ENCODE results near the gene P4HTM. TPM values are rescaled to one million over a fixed set of nuclear protein-coding genes. Genes with fewer than 3 reads are reported as not detected.
"Not testable (repeated sequence)": the region's sequence is repeated elsewhere in the genome, so short reads cannot be mapped to it uniquely, and the experiment has no call there.

P4HTM gene
- polyA plus RNA-seq, 4 donors: 30.6 to 47.6 (median 39.6) TPM

GRCh38 chr3:49007771-49008528 lies 17.9 kb downstream of the P4HTM start:
- FAIRE-seq (no peak), DNase-seq (peak; percentile 92 to 93)
- Histone ChIP-seq H3K27ac (ENCODE audit: low read depth in 1 of 3, low read length in 2 of 3) (peak overlapping the region; percentile 94 to 96 (median 95)), H3K36me3 (ENCODE audit: control insufficient read depth in 3 of 3, insufficient read depth in 2 of 3, low read depth in 1 of 3, low read length in 3 of 3) (peaks cover 0 to 68% (median 2%) of the 10 kb centered on the region in 3 donors), H3K27me3 (ENCODE audit: control insufficient read depth in 3 of 3, insufficient read depth in 3 of 3, low read length in 3 of 3) (no peaks in the 10 kb centered on the region), H3K4me1 (ENCODE audit: control insufficient read depth in 3 of 3, insufficient read depth in 2 of 3, low read depth in 1 of 3, low read length in 2 of 3) (peaks cover 0 to 26% (median 0%) of the 10 kb centered on the region in 3 donors), H3K9me3 (ENCODE audit: control insufficient read depth in 2 of 2, insufficient read depth in 1 of 2, low read depth in 1 of 2, low read length in 1 of 2) (no peaks in the 10 kb centered on the region), H3K4me3 (ENCODE audit: low read depth in 1 of 3, low read length in 3 of 3) (peak overlapping the region; percentile 58 to 92 (median 72))
- WGBS, 3 donors: 10 to 17% (median 12%) methylated on average over 31 to 41 of the region's 41 CpGs

DNA sequence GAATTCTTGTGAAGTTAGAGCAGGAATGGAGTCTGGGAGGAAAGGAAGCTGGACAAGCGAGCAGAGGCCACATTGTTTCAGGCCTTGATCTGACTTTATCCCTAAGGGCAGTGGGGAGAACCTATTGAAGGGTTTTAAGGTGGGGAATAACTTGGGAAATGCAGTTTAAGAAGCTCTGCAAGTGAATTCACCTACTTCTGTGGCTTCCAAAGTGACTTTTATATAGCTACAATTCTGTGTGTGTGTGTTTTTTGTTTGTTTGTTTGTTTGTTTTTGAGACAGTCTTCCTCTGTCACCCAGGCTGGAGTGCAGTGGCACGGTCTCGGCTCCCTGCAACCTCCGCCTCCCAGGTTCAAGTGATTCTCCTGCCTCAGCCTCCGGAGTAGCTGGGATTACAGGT lies 18.6 kb downstream of the P4HTM start:
- H3K4me3 ChIP-seq (ENCODE audit: low read depth in 1 of 3, low read length in 3 of 3): peak overlapping the region in 2 of 3 donors; percentile 72 to 92
- H3K27me3 ChIP-seq (ENCODE audit: control insufficient read depth in 3 of 3, insufficient read depth in 3 of 3, low read length in 3 of 3); H3K9me3 ChIP-seq (ENCODE audit: control insufficient read depth in 2 of 2, insufficient read depth in 1 of 2, low read depth in 1 of 2, low read length in 1 of 2); FAIRE-seq; DNase-seq: not testable (repeated sequence)
- H3K36me3 ChIP-seq (ENCODE audit: control insufficient read depth in 3 of 3, insufficient read depth in 2 of 3, low read depth in 1 of 3, low read length in 3 of 3): peaks cover 0 to 68% (median 2%) of the 10 kb centered on the region in 3 donors
- peak overlapping the region; percentile 46 to 95 (median 53) for H3K27ac ChIP-seq (ENCODE audit: low read depth in 1 of 3, low read length in 2 of 3)
- 84 to 92% (median 87%) methylated on average over 5 of the region's 5 CpGs for WGBS, 3 donors
- peaks cover 0 to 26% (median 0%) of the 10 kb centered on the region in 3 donors for H3K4me1 ChIP-seq (ENCODE audit: control insufficient read depth in 3 of 3, insufficient read depth in 2 of 3, low read depth in 1 of 3, low read length in 2 of 3)

DNA sequence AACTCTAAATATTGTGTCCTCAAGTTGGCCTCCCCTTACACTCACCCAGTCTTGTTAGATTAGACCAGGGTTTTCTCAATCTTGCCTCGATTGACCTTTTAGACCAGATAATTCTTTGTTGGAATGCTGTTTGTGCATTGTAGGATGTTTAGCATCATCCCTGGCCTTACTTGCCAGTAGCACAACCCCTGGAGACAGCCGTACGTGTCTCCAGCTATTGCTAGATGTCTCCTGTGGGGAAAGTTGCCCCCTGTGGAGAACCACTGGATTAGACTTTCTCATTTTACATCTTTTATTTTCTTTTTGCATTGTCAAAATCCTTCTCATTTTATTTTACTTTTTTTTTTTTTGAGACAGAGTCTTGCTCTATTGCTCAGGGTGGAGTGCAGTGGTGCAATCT lies 19.4 kb downstream of the P4HTM start:
- Histone ChIP-seq H3K4me3 (ENCODE audit: low read depth in 1 of 3, low read length in 3 of 3) (no peak overlapping the region), H3K4me1 (ENCODE audit: control insufficient read depth in 3 of 3, insufficient read depth in 2 of 3, low read depth in 1 of 3, low read length in 2 of 3) (peaks cover 0 to 26% (median 0%) of the 10 kb centered on the region in 3 donors), H3K36me3 (ENCODE audit: control insufficient read depth in 3 of 3, insufficient read depth in 2 of 3, low read depth in 1 of 3, low read length in 3 of 3) (peaks cover 0 to 70% (median 4%) of the 10 kb centered on the region in 3 donors), H3K9me3 (ENCODE audit: control insufficient read depth in 2 of 2, insufficient read depth in 1 of 2, low read depth in 1 of 2, low read length in 1 of 2) (no peaks in the 10 kb centered on the region), H3K27me3 (ENCODE audit: control insufficient read depth in 3 of 3, insufficient read depth in 3 of 3, low read length in 3 of 3) (no peaks in the 10 kb centered on the region), H3K27ac (ENCODE audit: low read depth in 1 of 3, low read length in 2 of 3) (no peak overlapping the region)
- DNase-seq: no peak
- 74 to 80% (median 77%) methylated on average over 3 of the region's 3 CpGs for WGBS, 3 donors
- FAIRE-seq: no peak

- Histone ChIP-seq H3K27ac (ENCODE audit: low read depth in 1 of 3, low read length in 2 of 3) (no peak overlapping the region), H3K9me3 (ENCODE audit: control insufficient read depth in 2 of 2, insufficient read depth in 1 of 2, low read depth in 1 of 2, low read length in 1 of 2) (no peaks in the 10 kb centered on the region), H3K4me1 (ENCODE audit: control insufficient read depth in 3 of 3, insufficient read depth in 2 of 3, low read depth in 1 of 3, low read length in 2 of 3) (peaks cover 0 to 17% (median 4%) of the 10 kb centered on the region in 3 donors), H3K27me3 (ENCODE audit: control insufficient read depth in 3 of 3, insufficient read depth in 3 of 3, low read length in 3 of 3) (no peaks in the 10 kb centered on the region), H3K4me3 (ENCODE audit: low read depth in 1 of 3, low read length in 3 of 3) (no peak overlapping the region), H3K36me3 (ENCODE audit: control insufficient read depth in 3 of 3, insufficient read depth in 2 of 3, low read depth in 1 of 3, low read length in 3 of 3) (peaks cover 12 to 83% (median 14%) of the 10 kb centered on the region in 3 donors)
- FAIRE-seq (no peak), DNase-seq (no peak)
- WGBS, 3 donors: 66 to 77% (median 75%) methylated on average over 17 of the region's 17 CpGs
Observed at GRCh38 chr3:49012441-49013017, 22.5 kb downstream of the P4HTM start.

DNA sequence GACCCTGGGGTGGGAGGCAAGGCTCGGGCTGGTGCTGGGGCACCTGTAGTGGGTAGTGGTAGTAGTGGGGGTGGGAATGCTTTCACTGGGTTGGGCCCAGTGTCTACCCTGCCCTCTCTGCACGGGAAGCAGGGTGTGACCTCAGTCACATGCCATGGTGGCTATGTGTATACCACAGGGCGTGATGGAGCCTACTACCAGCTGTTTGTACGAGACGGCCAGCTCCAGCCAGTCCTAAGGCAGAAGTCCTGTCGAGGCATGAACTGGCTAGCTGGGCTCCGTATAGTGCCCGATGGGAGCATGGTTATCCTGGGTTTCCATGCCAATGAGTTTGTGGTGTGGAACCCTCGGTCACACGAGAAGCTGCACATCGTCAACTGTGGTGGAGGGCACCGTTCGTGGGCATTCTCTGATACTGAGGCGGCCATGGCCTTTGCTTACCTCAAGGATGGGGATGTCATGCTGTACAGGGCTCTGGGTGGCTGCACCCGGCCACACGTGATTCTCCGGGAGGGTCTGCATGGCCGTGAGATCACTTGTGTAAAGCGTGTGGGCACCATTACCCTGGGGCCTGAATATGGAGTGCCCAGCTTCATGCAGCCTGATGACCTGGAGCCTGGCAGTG lies 23.2 kb downstream of the P4HTM start:
- H3K27me3 ChIP-seq (ENCODE audit: control insufficient read depth in 3 of 3, insufficient read depth in 3 of 3, low read length in 3 of 3): no peaks in the 10 kb centered on the region
- WGBS, 3 donors: 82 to 84% (median 82%) methylated on average over 19 of the region's 19 CpGs
- H3K4me1 ChIP-seq (ENCODE audit: control insufficient read depth in 3 of 3, insufficient read depth in 2 of 3, low read depth in 1 of 3, low read length in 2 of 3): peaks cover 0 to 15% (median 5%) of the 10 kb centered on the region in 3 donors
- no peak for DNase-seq
- no peak for FAIRE-seq
- H3K27ac ChIP-seq (ENCODE audit: low read depth in 1 of 3, low read length in 2 of 3): no peak overlapping the region
- H3K4me3 ChIP-seq (ENCODE audit: low read depth in 1 of 3, low read length in 3 of 3): no peak overlapping the region
- H3K36me3 ChIP-seq (ENCODE audit: control insufficient read depth in 3 of 3, insufficient read depth in 2 of 3, low read depth in 1 of 3, low read length in 3 of 3): peaks cover 12 to 79% (median 14%) of the 10 kb centered on the region in 3 donors
- H3K9me3 ChIP-seq (ENCODE audit: control insufficient read depth in 2 of 2, insufficient read depth in 1 of 2, low read depth in 1 of 2, low read length in 1 of 2): no peaks in the 10 kb centered on the region

DNA sequence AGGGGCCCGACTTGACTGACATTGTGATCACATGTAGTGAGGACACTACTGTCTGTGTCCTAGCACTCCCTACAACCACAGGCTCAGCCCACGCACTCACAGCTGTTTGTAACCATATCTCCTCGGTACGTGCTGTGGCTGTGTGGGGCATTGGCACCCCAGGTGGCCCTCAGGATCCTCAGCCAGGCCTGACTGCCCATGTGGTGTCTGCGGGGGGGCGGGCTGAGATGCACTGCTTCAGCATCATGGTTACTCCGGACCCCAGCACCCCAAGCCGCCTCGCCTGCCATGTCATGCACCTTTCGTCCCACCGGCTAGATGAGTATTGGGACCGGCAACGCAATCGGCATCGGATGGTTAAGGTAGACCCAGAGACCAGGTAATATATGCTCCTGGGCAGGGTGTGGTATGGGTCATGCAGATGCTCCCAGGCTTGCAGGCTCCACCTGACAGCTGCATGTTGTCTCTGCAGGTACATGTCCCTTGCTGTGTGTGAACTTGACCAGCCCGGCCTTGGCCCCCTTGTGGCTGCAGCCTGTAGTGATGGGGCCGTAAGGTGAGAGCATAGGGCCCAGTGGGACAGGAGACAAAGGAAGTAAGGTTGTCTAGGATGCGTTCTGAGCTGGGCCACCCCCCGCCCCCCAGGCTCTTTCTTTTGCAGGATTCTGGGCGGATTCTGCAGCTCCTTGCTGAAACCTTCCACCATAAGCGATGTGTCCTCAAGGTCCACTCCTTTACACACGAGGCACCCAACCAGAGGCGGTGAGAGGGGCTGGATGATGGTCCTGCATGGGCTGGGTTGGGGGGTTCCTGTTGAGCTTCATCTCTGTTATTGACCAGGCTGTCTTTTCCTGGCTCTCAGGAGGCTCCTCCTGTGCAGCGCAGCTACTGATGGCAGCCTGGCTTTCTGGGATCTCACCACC lies 24.0 kb downstream of the P4HTM start:
- H3K36me3 ChIP-seq (ENCODE audit: control insufficient read depth in 3 of 3, insufficient read depth in 2 of 3, low read depth in 1 of 3, low read length in 3 of 3): peaks cover 12 to 79% (median 14%) of the 10 kb centered on the region in 3 donors

GRCh38 chr3:49015072-49015471 lies 25.0 kb downstream of the P4HTM start:
- no peaks in the 10 kb centered on the region for H3K27me3 ChIP-seq (ENCODE audit: control insufficient read depth in 3 of 3, insufficient read depth in 3 of 3, low read length in 3 of 3)
- H3K4me1 ChIP-seq (ENCODE audit: control insufficient read depth in 3 of 3, insufficient read depth in 2 of 3, low read depth in 1 of 3, low read length in 2 of 3): peaks cover 0 to 22% (median 5%) of the 10 kb centered on the region in 3 donors
- FAIRE-seq: no peak
- 79 to 85% (median 84%) methylated on average over 8 of the region's 8 CpGs for WGBS, 3 donors
- H3K4me3 ChIP-seq (ENCODE audit: low read depth in 1 of 3, low read length in 3 of 3): no peak overlapping the region
- DNase-seq: no peak
- H3K36me3 ChIP-seq (ENCODE audit: control insufficient read depth in 3 of 3, insufficient read depth in 2 of 3, low read depth in 1 of 3, low read length in 3 of 3): peaks cover 12 to 71% (median 14%) of the 10 kb centered on the region in 3 donors
- no peak overlapping the region for H3K27ac ChIP-seq (ENCODE audit: low read depth in 1 of 3, low read length in 2 of 3)
- no peaks in the 10 kb centered on the region for H3K9me3 ChIP-seq (ENCODE audit: control insufficient read depth in 2 of 2, insufficient read depth in 1 of 2, low read depth in 1 of 2, low read length in 1 of 2)

More for the DNA sequence above, 24.0 kb downstream of the P4HTM start:
- Histone ChIP-seq H3K27ac (ENCODE audit: low read depth in 1 of 3, low read length in 2 of 3) (no peak overlapping the region), H3K4me3 (ENCODE audit: low read depth in 1 of 3, low read length in 3 of 3) (no peak overlapping the region), H3K4me1 (ENCODE audit: control insufficient read depth in 3 of 3, insufficient read depth in 2 of 3, low read depth in 1 of 3, low read length in 2 of 3) (peaks cover 0 to 12% (median 5%) of the 10 kb centered on the region in 3 donors), H3K9me3 (ENCODE audit: control insufficient read depth in 2 of 2, insufficient read depth in 1 of 2, low read depth in 1 of 2, low read length in 1 of 2) (no peaks in the 10 kb centered on the region), H3K27me3 (ENCODE audit: control insufficient read depth in 3 of 3, insufficient read depth in 3 of 3, low read length in 3 of 3) (no peaks in the 10 kb centered on the region)
- DNase-seq: peak; percentile 67 to 69
- no peak for FAIRE-seq
- WGBS, 3 donors: 85 to 87% (median 85%) methylated on average over 24 of the region's 24 CpGs

All from small intestine (tissue), 7 donors.